ENCODE data around the gene GIMAP7.
"Not testable (repeated sequence)": the region's sequence is repeated elsewhere in the genome, so short reads cannot be mapped to it uniquely, and the experiment has no call there.

Gene GIMAP7

GRCh38 chr7:150511048-150511447, 3.6 kb upstream of the GIMAP7 start:
- no peak for TF ChIP-seq CTCF (IDR thresholded peaks at IDR 0.05; ENCODE audit: control insufficient read depth, extremely low read depth, insufficient read depth)

GRCh38 chr7:150513758-150514157, 914 bp upstream of the GIMAP7 start:
- TF ChIP-seq CTCF (IDR thresholded peaks at IDR 0.05; ENCODE audit: control insufficient read depth, extremely low read depth, insufficient read depth): no peak
- H3K4me3 ChIP-seq (ENCODE audit: low read depth, low read length): no peak overlapping the region
- DNase-seq (ENCODE audit: low read depth): no peak

More at GRCh38 chr7:150511048-150511447, 3.6 kb upstream of the GIMAP7 start:
- DNase-seq (ENCODE audit: low read depth): no peak
- no peak overlapping the region for H3K4me3 ChIP-seq (ENCODE audit: low read depth, low read length)

GRCh38 chr7:150515248-150516147, 826 bp downstream of the GIMAP7 start:
- no peak for TF ChIP-seq CTCF (IDR thresholded peaks at IDR 0.05; ENCODE audit: control insufficient read depth, extremely low read depth, insufficient read depth)
- no peak overlapping the region for H3K4me3 ChIP-seq (ENCODE audit: low read depth, low read length)
- DNase-seq (ENCODE audit: low read depth): no peak

GRCh38 chr7:150516956-150517745, 2.5 kb downstream of the GIMAP7 start:
- no peak for TF ChIP-seq CTCF (IDR thresholded peaks at IDR 0.05; ENCODE audit: control insufficient read depth, extremely low read depth, insufficient read depth)
- no peak overlapping the region for H3K4me3 ChIP-seq (ENCODE audit: low read depth, low read length)
- DNase-seq (ENCODE audit: low read depth): no peak

GRCh38 chr7:150519310-150519709, 4.6 kb downstream of the GIMAP7 start:
- TF ChIP-seq CTCF (IDR thresholded peaks at IDR 0.05; ENCODE audit: control insufficient read depth, extremely low read depth, insufficient read depth): no peak
- no peak overlapping the region for H3K4me3 ChIP-seq (ENCODE audit: low read depth, low read length)
- DNase-seq (ENCODE audit: low read depth): no peak

- no peak for TF ChIP-seq CTCF (IDR thresholded peaks at IDR 0.05; ENCODE audit: control insufficient read depth, extremely low read depth, insufficient read depth)
- DNase-seq (ENCODE audit: low read depth): no peak
- H3K4me3 ChIP-seq (ENCODE audit: low read depth, low read length): no peak overlapping the region
Measured at GRCh38 chr7:150520145-150520544, 5.5 kb downstream of the GIMAP7 start.

- not testable (repeated sequence) for DNase-seq (ENCODE audit: low read depth)
Measured at GRCh38 chr7:150522931-150523330, 8.3 kb downstream of the GIMAP7 start.

More at GRCh38 chr7:150522931-150523330, 8.3 kb downstream of the GIMAP7 start:
- not testable (repeated sequence) for H3K4me3 ChIP-seq (ENCODE audit: low read depth, low read length)
